SK-N-SH treated with all-trans-retinoic acid at 6 μM for 48 hours (cell line): ENCODE results near the gene WIPF1.

ENCODE experiments used
- ZC3H10 ChIP-seq: fragments of 250-450 bp; sonication (Bioruptor Pico); IDR thresholded peaks from 2 replicates; pipeline ENCODE4 v1.5.1; 2021; ENCODE audit warnings: mild to moderate bottlenecking, moderate library complexity
- ZFP30 ChIP-seq: fragments of 450-650 bp; formaldehyde crosslinking; IDR thresholded peaks from 2 replicates; pipeline ENCODE4 v1.5.0; 2022; ENCODE audit warnings: mild to moderate bottlenecking, moderate library complexity
- TF ChIP-seq, protein P1 (sequence below): fragments of 250-450 bp; sonication (Bioruptor Pico); IDR thresholded peaks from 2 replicates; pipeline ENCODE4 v1.5.1; 2020; ENCODE audit warnings: low read depth, mild to moderate bottlenecking, moderate library complexity

- TF ChIP-seq, protein P1, sequence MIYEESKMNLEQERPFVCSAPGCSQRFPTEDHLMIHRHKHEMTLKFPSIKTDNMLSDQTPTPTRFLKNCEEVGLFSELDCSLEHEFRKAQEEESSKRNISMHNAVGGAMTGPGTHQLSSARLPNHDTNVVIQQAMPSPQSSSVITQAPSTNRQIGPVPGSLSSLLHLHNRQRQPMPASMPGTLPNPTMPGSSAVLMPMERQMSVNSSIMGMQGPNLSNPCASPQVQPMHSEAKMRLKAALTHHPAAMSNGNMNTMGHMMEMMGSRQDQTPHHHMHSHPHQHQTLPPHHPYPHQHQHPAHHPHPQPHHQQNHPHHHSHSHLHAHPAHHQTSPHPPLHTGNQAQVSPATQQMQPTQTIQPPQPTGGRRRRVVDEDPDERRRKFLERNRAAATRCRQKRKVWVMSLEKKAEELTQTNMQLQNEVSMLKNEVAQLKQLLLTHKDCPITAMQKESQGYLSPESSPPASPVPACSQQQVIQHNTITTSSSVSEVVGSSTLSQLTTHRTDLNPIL (CRISPR knock-in tag) = no peak
- no peak for TF ChIP-seq ZFP30
- TF ChIP-seq ZC3H10 (CRISPR knock-in tag) = no peak
These were observed 27.9 kb downstream of the WIPF1 start for GRCh38 chr2:174569678-174570077.
